ENCODE measurements around the gene PALM2AKAP2.

PALM2AKAP2 gene

GRCh38 chr9:109770101-109770500 lies 9.9 kb upstream of the PALM2AKAP2 start:
- H3K27ac ChIP-seq (replicated peaks; ENCODE audit: low read length), result no peak overlapping the region
- H4K8ac ChIP-seq (ENCODE audit: low read depth, low read length), result no peak overlapping the region
- no peak overlapping the region for H2BK120ac ChIP-seq (ENCODE audit: low read depth, low read length)
- no peak overlapping the region for H3K9ac ChIP-seq (ENCODE audit: low read depth, low read length, poor library complexity)
- no peak overlapping the region for H3K4me3 ChIP-seq (ENCODE audit: low read length in 2 of 2)
- H3K4me2 ChIP-seq (ENCODE audit: insufficient read depth, low read length, poor library complexity, severe bottlenecking), result no peak overlapping the region
- peaks cover 1 to 24% of the 10 kb centered on the region in 2 donors for H3K4me1 ChIP-seq (ENCODE audit: control insufficient read depth in 2 of 2, insufficient read depth in 1 of 2, low read depth in 1 of 2, low read length in 2 of 2)
- H3K27me3 ChIP-seq (ENCODE audit: control insufficient read depth in 3 of 3, insufficient read depth in 3 of 3, low read depth in 1 of 3, low read length in 3 of 3), result peaks cover 0 to 2% (median 0%) of the 10 kb centered on the region in 3 experiments
- no peak overlapping the region for H2BK15ac ChIP-seq (ENCODE audit: low read length)
- no peaks in the 10 kb centered on the region for H3K79me1 ChIP-seq (ENCODE audit: low read depth, low read length)
- peak overlapping the region; percentile 60 for H3K18ac ChIP-seq (ENCODE audit: low read length)
- H3K4ac ChIP-seq (ENCODE audit: low read length), result no peak overlapping the region
- H3K9me3 ChIP-seq (replicated peaks in 1 of 2; ENCODE audit: control insufficient read depth in 2 of 2, insufficient read depth in 1 of 2, low read depth in 1 of 2, low read length in 2 of 2), result no peaks in the 10 kb centered on the region
- no peak overlapping the region for H3K23ac ChIP-seq (ENCODE audit: low read depth, low read length, poor library complexity)
- H3K14ac ChIP-seq (ENCODE audit: low read length), result no peak overlapping the region
- H2BK12ac ChIP-seq (ENCODE audit: low read length), result no peak overlapping the region
- H3K36me3 ChIP-seq (replicated peaks in 1 of 2; ENCODE audit: control insufficient read depth in 2 of 2, insufficient read depth in 2 of 2, low read length in 2 of 2), result no peaks in the 10 kb centered on the region
- no peak for DNase-seq (ENCODE audit: low spot score)
- no peak overlapping the region for H2BK5ac ChIP-seq (ENCODE audit: low read length)
- H2AFZ ChIP-seq (ENCODE audit: low read length), result no peak overlapping the region
- WGBS, 2 donors (ENCODE audit: extremely low coverage in 2 of 2, insufficient read length in 2 of 2, insufficient replicate concordance in 1 of 2), result no CpG with 5 or more reads among the region's 1 CpG
- no peak overlapping the region for H4K91ac ChIP-seq (ENCODE audit: low read depth, low read length, poor library complexity)
- H2AK5ac ChIP-seq (ENCODE audit: low read depth, low read length), result no peak overlapping the region

DNA sequence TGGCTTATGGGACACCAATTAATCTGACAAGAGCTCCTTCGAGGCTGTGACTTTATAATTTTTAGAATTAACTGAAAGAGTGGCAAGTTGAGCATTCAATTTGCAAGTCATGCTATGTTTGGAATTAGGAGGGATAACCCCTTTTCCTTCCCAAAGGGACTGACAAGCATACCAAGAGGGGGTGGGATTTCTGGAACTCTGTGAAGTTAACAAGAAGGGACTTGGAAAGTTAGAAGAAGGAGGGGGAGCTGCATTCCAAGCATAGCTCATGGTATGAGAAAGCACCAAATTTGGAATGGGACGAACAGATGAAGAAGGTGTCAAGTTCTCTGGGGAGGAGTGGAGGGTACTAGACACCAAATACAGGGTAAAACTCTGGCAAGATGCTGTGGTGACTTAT lies 8.9 kb upstream of the PALM2AKAP2 start:
- Histone ChIP-seq H3K23ac (ENCODE audit: low read depth, low read length, poor library complexity) (no peak overlapping the region), H3K4me2 (ENCODE audit: insufficient read depth, low read length, poor library complexity, severe bottlenecking) (no peak overlapping the region), H4K91ac (ENCODE audit: low read depth, low read length, poor library complexity) (no peak overlapping the region), H3K4ac (ENCODE audit: low read length) (no peak overlapping the region), H3K18ac (ENCODE audit: low read length) (no peak overlapping the region), H2BK12ac (ENCODE audit: low read length) (no peak overlapping the region), H3K14ac (ENCODE audit: low read length) (no peak overlapping the region), H2AK5ac (ENCODE audit: low read depth, low read length) (no peak overlapping the region), H3K79me1 (ENCODE audit: low read depth, low read length) (no peaks in the 10 kb centered on the region), H3K9ac (ENCODE audit: low read depth, low read length, poor library complexity) (no peak overlapping the region), H3K36me3 (replicated peaks in 1 of 2; ENCODE audit: control insufficient read depth in 2 of 2, insufficient read depth in 2 of 2, low read length in 2 of 2) (no peaks in the 10 kb centered on the region), H2BK15ac (ENCODE audit: low read length) (no peak overlapping the region), H3K4me3 (ENCODE audit: low read length in 2 of 2) (no peak overlapping the region), H2BK120ac (ENCODE audit: low read depth, low read length) (no peak overlapping the region), H2BK5ac (ENCODE audit: low read length) (no peak overlapping the region), H4K8ac (ENCODE audit: low read depth, low read length) (no peak overlapping the region), H3K27ac (replicated peaks; ENCODE audit: low read length) (peak overlapping the region; percentile 55), H2AFZ (ENCODE audit: low read length) (no peak overlapping the region), H3K27me3 (ENCODE audit: control insufficient read depth in 3 of 3, insufficient read depth in 3 of 3, low read depth in 1 of 3, low read length in 3 of 3) (peaks cover 0 to 7% (median 0%) of the 10 kb centered on the region in 3 experiments), H3K9me3 (replicated peaks in 1 of 2; ENCODE audit: control insufficient read depth in 2 of 2, insufficient read depth in 1 of 2, low read depth in 1 of 2, low read length in 2 of 2) (no peaks in the 10 kb centered on the region), H3K4me1 (ENCODE audit: control insufficient read depth in 2 of 2, insufficient read depth in 1 of 2, low read depth in 1 of 2, low read length in 2 of 2) (peaks cover 1 to 24% of the 10 kb centered on the region in 2 donors)
- DNase-seq (ENCODE audit: low spot score), result peak; percentile 51
- WGBS, 2 donors (ENCODE audit: extremely low coverage in 2 of 2, insufficient read length in 2 of 2, insufficient replicate concordance in 1 of 2), result no CpG with 5 or more reads among the region's 2 CpGs

DNA sequence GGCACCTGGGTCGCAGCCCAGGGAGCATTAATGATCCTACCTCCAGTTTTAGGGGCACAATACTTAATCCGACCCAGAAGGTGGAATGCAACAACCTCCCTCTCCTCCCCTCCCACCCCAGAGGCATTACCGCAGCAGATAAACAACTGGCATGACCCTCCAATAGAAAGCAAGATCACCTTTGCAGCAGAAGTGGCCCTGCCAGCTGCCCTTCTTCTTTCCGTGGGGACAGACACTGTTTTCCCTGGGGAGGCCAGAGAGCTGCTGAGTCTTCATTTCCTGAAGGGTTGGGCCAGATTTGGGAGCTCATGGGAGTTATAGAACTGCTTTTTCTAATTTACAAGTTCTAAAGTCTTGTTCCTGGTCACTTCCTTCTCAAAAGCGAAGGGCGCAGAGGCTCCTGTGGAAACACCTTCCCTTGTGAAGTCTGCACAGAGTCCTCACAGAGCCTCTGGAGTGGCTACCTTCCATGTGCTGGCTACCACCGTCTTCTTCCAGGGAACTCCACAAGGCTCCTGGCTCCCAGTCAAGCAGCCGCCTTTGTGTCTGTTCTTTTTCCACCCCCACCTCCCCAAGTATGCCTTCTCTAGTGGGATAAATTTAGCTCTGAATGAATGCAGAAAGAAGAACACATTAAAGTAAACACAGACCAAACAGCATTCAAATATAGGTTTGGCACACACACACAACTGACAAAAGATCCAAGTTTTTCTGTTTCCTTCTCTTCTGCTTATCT lies 8.0 kb upstream of the PALM2AKAP2 start:
- H3K27ac ChIP-seq (replicated peaks; ENCODE audit: low read length), result peak overlapping the region; percentile 55
- H4K91ac ChIP-seq (ENCODE audit: low read depth, low read length, poor library complexity), result no peak overlapping the region
- no peak overlapping the region for H3K14ac ChIP-seq (ENCODE audit: low read length)
- no CpG with 5 or more reads among the region's 8 CpGs for whole genome bisulfite sequencing, 2 donors (ENCODE audit: extremely low coverage in 2 of 2, insufficient read length in 2 of 2, insufficient replicate concordance in 1 of 2)
- no peaks in the 10 kb centered on the region for H3K36me3 ChIP-seq (replicated peaks in 1 of 2; ENCODE audit: control insufficient read depth in 2 of 2, insufficient read depth in 2 of 2, low read length in 2 of 2)
- no peak for DNase-seq (ENCODE audit: low spot score)
- no peak overlapping the region for H2BK5ac ChIP-seq (ENCODE audit: low read length)
- H3K79me1 ChIP-seq (ENCODE audit: low read depth, low read length), result no peaks in the 10 kb centered on the region
- no peak overlapping the region for H3K4ac ChIP-seq (ENCODE audit: low read length)
- no peak overlapping the region for H3K4me3 ChIP-seq (ENCODE audit: low read length in 2 of 2)
- no peak overlapping the region for H2BK15ac ChIP-seq (ENCODE audit: low read length)
- no peak overlapping the region for H2AK5ac ChIP-seq (ENCODE audit: low read depth, low read length)
- no peak overlapping the region for H3K9ac ChIP-seq (ENCODE audit: low read depth, low read length, poor library complexity)
- H3K4me1 ChIP-seq (ENCODE audit: control insufficient read depth in 2 of 2, insufficient read depth in 1 of 2, low read depth in 1 of 2, low read length in 2 of 2), result peaks cover 1 to 24% of the 10 kb centered on the region in 2 donors
- H3K23ac ChIP-seq (ENCODE audit: low read depth, low read length, poor library complexity), result no peak overlapping the region
- peaks cover 0 to 7% (median 0%) of the 10 kb centered on the region in 3 experiments for H3K27me3 ChIP-seq (ENCODE audit: control insufficient read depth in 3 of 3, insufficient read depth in 3 of 3, low read depth in 1 of 3, low read length in 3 of 3)
- H3K18ac ChIP-seq (ENCODE audit: low read length), result peak overlapping the region; percentile 5
- H4K8ac ChIP-seq (ENCODE audit: low read depth, low read length), result no peak overlapping the region
- H2BK12ac ChIP-seq (ENCODE audit: low read length), result no peak overlapping the region
- no peak overlapping the region for H2AFZ ChIP-seq (ENCODE audit: low read length)
- no peak overlapping the region for H3K4me2 ChIP-seq (ENCODE audit: insufficient read depth, low read length, poor library complexity, severe bottlenecking)
- H3K9me3 ChIP-seq (replicated peaks in 1 of 2; ENCODE audit: control insufficient read depth in 2 of 2, insufficient read depth in 1 of 2, low read depth in 1 of 2, low read length in 2 of 2), result no peaks in the 10 kb centered on the region
- H2BK120ac ChIP-seq (ENCODE audit: low read depth, low read length), result peak overlapping the region; percentile 6

DNA sequence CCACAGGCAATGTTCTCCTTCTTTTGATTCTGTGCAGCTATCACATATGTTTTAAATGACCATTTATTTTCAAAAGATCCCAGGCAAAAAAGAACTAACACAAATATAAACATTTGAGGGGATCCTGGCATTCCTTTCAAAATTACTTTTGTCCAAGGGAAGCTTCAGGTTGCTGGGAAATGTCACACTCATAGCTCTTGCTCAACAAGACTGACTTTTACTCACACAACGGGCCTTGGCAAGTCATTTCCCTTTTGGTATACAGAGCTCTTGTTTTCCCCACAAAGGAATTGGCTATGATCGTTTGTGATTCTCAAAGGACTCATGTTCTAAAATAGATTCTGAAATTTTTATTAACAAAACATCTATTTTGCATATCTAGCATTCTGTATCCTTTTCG lies 4.5 kb upstream of the PALM2AKAP2 start:
- Histone ChIP-seq H2BK120ac (ENCODE audit: low read depth, low read length) (no peak overlapping the region), H3K36me3 (replicated peaks in 1 of 2; ENCODE audit: control insufficient read depth in 2 of 2, insufficient read depth in 2 of 2, low read length in 2 of 2) (no peaks in the 10 kb centered on the region), H3K14ac (ENCODE audit: low read length) (no peak overlapping the region), H2BK15ac (ENCODE audit: low read length) (no peak overlapping the region), H3K27ac (replicated peaks; ENCODE audit: low read length) (no peak overlapping the region), H2AFZ (ENCODE audit: low read length) (no peak overlapping the region), H3K27me3 (ENCODE audit: control insufficient read depth in 3 of 3, insufficient read depth in 3 of 3, low read depth in 1 of 3, low read length in 3 of 3) (peaks cover 0 to 36% (median 0%) of the 10 kb centered on the region in 3 experiments), H3K4me1 (ENCODE audit: control insufficient read depth in 2 of 2, insufficient read depth in 1 of 2, low read depth in 1 of 2, low read length in 2 of 2) (peaks cover 4 to 15% of the 10 kb centered on the region in 2 donors), H2BK5ac (ENCODE audit: low read length) (no peak overlapping the region), H3K79me1 (ENCODE audit: low read depth, low read length) (no peaks in the 10 kb centered on the region), H2AK5ac (ENCODE audit: low read depth, low read length) (no peak overlapping the region), H3K23ac (ENCODE audit: low read depth, low read length, poor library complexity) (no peak overlapping the region), H4K91ac (ENCODE audit: low read depth, low read length, poor library complexity) (no peak overlapping the region), H3K4ac (ENCODE audit: low read length) (no peak overlapping the region), H2BK12ac (ENCODE audit: low read length) (no peak overlapping the region), H3K9me3 (replicated peaks in 1 of 2; ENCODE audit: control insufficient read depth in 2 of 2, insufficient read depth in 1 of 2, low read depth in 1 of 2, low read length in 2 of 2) (no peaks in the 10 kb centered on the region), H3K4me3 (ENCODE audit: low read length in 2 of 2) (no peak overlapping the region), H3K9ac (ENCODE audit: low read depth, low read length, poor library complexity) (no peak overlapping the region), H3K18ac (ENCODE audit: low read length) (no peak overlapping the region), H3K4me2 (ENCODE audit: insufficient read depth, low read length, poor library complexity, severe bottlenecking) (no peak overlapping the region), H4K8ac (ENCODE audit: low read depth, low read length) (no peak overlapping the region)
- no CpG with 5 or more reads among the region's 3 CpGs for WGBS, 2 donors (ENCODE audit: extremely low coverage in 2 of 2, insufficient read length in 2 of 2, insufficient replicate concordance in 1 of 2)
- DNase-seq (ENCODE audit: low spot score), result no peak
